Activated CD4-positive, alpha-beta T cell treated with anti-CD3 and anti-CD28 coated beads, Interleukin-2, amount 50 U/mL, for 48 hours (primary cell): Measurements from ENCODE around the gene PROC.

Source experiments
- DNase-seq, 2 experiments: peaks; one replicate each; pipeline ENCODE4 v3.0.0-alpha.2; 2020

PROC gene

DNA sequence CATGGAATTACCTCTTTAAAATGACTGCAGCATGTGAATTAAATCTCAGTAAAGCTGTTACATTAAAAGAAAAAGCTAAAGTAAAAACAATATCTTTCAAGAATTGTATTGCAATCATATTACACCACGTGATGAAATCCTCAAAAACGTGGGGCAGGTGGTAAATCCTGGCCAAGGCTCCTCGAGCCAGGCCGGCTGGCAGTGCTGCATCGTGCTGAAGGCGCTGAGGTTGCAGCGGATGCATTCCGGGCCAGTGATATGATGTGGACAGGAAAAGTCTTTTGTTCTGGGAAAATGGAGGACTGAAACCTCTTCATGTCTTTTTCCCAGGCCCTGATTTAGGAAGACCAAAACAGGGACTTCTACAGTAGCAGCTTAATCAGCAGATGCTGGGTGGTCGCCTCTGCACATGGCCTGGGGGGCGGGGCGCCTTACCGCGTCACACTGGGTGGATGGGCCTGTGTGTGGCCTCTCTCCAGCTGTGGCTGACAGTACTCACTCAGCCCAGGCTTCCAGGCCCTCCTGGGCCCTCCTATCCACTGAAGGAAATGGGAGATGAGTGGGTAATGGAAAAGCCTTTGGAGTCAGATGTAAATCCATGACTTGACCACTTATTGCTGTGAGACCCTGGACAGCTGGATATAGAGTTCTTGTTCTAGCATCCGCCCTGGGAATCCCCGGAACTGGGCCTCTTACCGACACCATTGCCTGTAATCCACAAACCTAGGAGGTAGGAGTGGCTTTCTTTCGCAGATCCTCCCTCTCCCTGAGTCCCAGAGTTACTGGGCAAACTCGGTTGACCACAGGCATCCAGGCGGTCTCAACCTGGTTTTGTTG lies 45.1 kb downstream of the PROC start:
- no peak for DNase-seq

- peak; percentile 18 to 31 for DNase-seq
These were observed 46.4 kb downstream of the PROC start for GRCh38 chr2:127464470-127465257.

GRCh38 chr2:127465258-127465657 lies 47.0 kb downstream of the PROC start:
- peak; percentile 33 to 50 for DNase-seq

DNA sequence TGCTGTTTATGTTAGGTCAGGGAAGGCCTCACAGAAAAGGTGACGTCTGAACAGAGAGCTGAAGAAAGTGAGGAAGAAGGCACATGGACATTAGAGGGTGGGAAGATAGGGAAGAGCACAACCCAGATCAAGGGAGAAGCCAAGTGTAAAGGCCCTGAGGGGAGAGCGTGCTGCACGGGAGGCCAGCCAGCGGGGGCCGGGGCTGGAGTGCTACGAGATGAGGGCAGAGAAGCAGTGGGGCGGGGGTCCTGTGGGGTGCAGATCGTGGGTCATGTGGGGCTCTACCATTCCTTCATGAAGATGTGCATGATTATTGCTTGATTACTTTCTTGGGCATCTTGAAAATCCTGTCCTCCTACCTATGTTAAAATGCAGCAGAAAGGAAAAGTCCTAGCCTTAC lies 50.8 kb downstream of the PROC start:
- DNase-seq: no peak

DNA sequence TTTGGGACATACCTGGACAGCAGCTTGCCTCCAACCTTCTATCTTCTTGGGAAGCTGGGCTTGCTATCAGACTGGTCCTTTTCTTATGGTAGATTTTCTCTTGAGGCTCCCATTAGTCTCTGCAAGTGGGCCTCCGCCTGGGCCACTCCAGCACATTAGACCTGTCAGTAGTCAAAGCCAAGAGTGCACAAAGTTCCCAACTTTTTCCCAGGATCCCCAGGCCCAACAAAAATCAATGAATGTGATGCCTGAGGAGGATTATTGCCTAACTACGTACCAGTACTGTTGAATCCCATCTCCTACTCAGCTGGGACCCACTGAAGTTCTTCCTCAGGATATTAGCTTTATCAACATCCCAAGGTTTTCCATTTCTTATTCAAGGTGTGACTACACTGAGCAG lies 51.7 kb downstream of the PROC start:
- no peak for DNase-seq

GRCh38 chr2:127471286-127471988 lies 53.2 kb downstream of the PROC start:
- DNase-seq: no peak

DNA sequence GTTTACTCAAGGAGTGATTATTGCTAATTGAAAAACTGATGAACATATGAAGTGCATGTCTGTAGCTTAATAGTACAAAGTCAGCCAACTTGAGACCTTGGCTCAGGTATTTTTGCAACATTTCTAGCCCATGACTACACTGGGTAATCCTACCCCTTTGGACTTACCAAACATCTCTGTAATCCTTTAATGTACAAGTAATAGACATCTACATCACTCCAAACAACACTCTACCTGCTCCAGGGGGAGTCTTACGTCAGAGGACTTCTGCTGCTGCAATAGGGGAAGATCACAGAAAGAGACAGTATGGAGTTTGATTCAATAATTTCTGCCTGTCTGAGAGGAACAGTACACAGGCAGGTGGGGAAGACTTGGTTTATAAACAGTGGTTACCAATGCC lies 54.0 kb downstream of the PROC start:
- DNase-seq: no peak

DNA sequence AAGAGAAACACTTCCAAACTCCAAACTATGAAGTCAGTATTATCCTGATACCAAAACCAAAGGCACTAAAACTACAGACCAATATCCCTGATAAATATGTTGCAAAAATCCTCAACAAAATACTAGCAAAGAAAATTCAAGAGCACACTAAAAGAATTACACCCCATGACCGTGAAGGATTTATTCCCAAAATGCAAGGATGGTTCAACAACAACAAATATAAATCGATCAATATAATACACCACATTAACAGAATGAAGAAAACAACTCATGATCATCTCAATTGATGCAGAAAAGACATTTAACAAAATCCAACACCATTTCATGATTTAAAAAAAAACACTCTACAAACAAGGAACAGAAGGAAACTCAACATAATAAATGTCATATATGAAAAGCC lies 57.6 kb downstream of the PROC start:
- no peak for DNase-seq
